H1 (cell line): Measurements from ENCODE around the gene KRTAP4-5. TPM values are rescaled to one million over a fixed set of nuclear protein-coding genes. Genes with fewer than 3 reads are reported as not detected.

ENCODE experiments used
- CTCF ChIA-PET: fragments of 300-600 bp; sonication (Branson Sonifier 250); formaldehyde crosslinking; loops from one replicate; lab custom pipeline; 2021; ENCODE audit not compliant: partially characterized antibody; lab: Charles Lee
- POLR2A ChIA-PET: fragments of 300-600 bp; sonication (Branson Sonifier 250); formaldehyde crosslinking; loops from one replicate; lab custom pipeline; 2021; ENCODE audit warnings: inconsistent platforms; ENCODE audit not compliant: partially characterized antibody; lab: Charles Lee
- DNase-seq, 2 experiments: peaks; one replicate each; pipeline versions ENCODE4 v3.0.0 to v3.0.0-alpha.2; 2010 to 2022; ENCODE audit warnings: low spot score in 2 of 2, low read depth in 1 of 2, mixed read lengths in 1 of 2
- FAIRE-seq: peaks from 2 replicates; lab custom pipeline; 2011; peaks lifted over from hg19 to GRCh38; lab: Jason Lieb, UNC
- H2AFZ ChIP-seq: 2 replicates; pipeline ENCODE4 v1.8.1; 2012; ENCODE audit warnings: low read length, inconsistent platforms
- H2AK5ac ChIP-seq: 2 replicates; pipeline ENCODE4 v1.6.1; 2013; ENCODE audit warnings: low read depth, low read length
- H2BK120ac ChIP-seq: replicated peaks from 2 replicates; pipeline ENCODE3; 2013; ENCODE audit warnings: low read depth, low read length, inconsistent platforms
- H2BK12ac ChIP-seq: 2 replicates; pipeline ENCODE4 v1.6.1; 2013; ENCODE audit warnings: low read depth, low read length
- H2BK15ac ChIP-seq: 2 replicates; pipeline ENCODE4 v1.6.1; 2013; ENCODE audit warnings: low read length
- H2BK20ac ChIP-seq: 2 replicates; pipeline ENCODE4 v1.6.1; 2013; ENCODE audit warnings: low read length
- H2BK5ac ChIP-seq: 2 replicates; pipeline ENCODE4 v1.6.1; 2013; ENCODE audit warnings: low read depth, low read length
- H3K14ac ChIP-seq: 2 replicates; pipeline ENCODE4 v1.6.1; 2013; ENCODE audit warnings: inconsistent platforms; ENCODE audit not compliant: insufficient read length
- H3K18ac ChIP-seq: 2 replicates; pipeline ENCODE4 v1.6.1; 2013; ENCODE audit warnings: low read length; ENCODE audit errors: extremely low read depth
- H3K23ac ChIP-seq: 2 replicates; pipeline ENCODE4 v1.6.1; 2013; ENCODE audit warnings: inconsistent platforms; ENCODE audit not compliant: insufficient read length
- H3K23me2 ChIP-seq: 2 replicates; pipeline ENCODE4 v1.6.1; 2013; ENCODE audit warnings: low read depth, low read length
- H3K27ac ChIP-seq: 2 replicates; pipeline ENCODE4 v1.6.1; 2011; ENCODE audit warnings: low read depth, low read length, inconsistent platforms
- H3K27me3 ChIP-seq, 4 experiments: replicated peaks in 1 of 4; 1 replicate in 1 of 4; 2 replicates in 3 of 4; pipeline versions ENCODE4 v1.6.1 to v1.8.1; 2011 to 2013; ENCODE audit warnings: low read length in 3 of 4, mild to moderate bottlenecking in 3 of 4, inconsistent platforms in 2 of 4, mixed read lengths in 2 of 4, moderate library complexity in 1 of 4; ENCODE audit not compliant: control insufficient read depth in 3 of 4, insufficient read depth in 3 of 4; ENCODE audit errors: extremely low read depth in 1 of 4
- H3K36me3 ChIP-seq, 4 experiments: 2 replicates each; pipeline versions ENCODE4 v1.6.1 to v1.8.1; 2011 to 2013; ENCODE audit warnings: mild to moderate bottlenecking in 4 of 4, low read length in 3 of 4, moderate library complexity in 2 of 4, control low read depth in 1 of 4, inconsistent platforms in 1 of 4; ENCODE audit not compliant: insufficient read depth in 4 of 4, control insufficient read depth in 2 of 4
- H3K4ac ChIP-seq: replicated peaks from 2 replicates; pipeline ENCODE3; 2013; ENCODE audit warnings: low read length, low read depth, mixed read lengths, inconsistent platforms; ENCODE audit not compliant: insufficient read length
- H3K4me1 ChIP-seq, 4 experiments: replicated peaks in 1 of 4; 1 replicate in 1 of 4; 2 replicates in 3 of 4; pipeline versions ENCODE4 v1.6.1 to v1.8.1; 2011 to 2013; ENCODE audit warnings: low read length in 3 of 4, inconsistent platforms in 2 of 4, mixed read lengths in 1 of 4; ENCODE audit not compliant: insufficient read depth in 4 of 4, control insufficient read depth in 3 of 4
- H3K4me2 ChIP-seq, 2 experiments: 2 replicates each; pipeline versions ENCODE4 v1.6.1 to v1.8.1; 2011 to 2013; ENCODE audit warnings: low read depth in 2 of 2, low read length in 2 of 2, control low read depth in 1 of 2, inconsistent platforms in 1 of 2, mild to moderate bottlenecking in 1 of 2; ENCODE audit not compliant: insufficient read depth in 1 of 2
- H3K4me3 ChIP-seq, 4 experiments: fragments of 200-600, 300-600 bp in 1 of 4; sonication (generic), shearing (Covaris generic), sonication (Bioruptor Twin) in 1 of 4; 2 replicates each; pipeline versions ENCODE4 v1.5.1 to v1.8.1; 2011 to 2016; ENCODE audit warnings: low read length in 4 of 4, low read depth in 3 of 4, control low read depth in 2 of 4, inconsistent platforms in 2 of 4, mild to moderate bottlenecking in 2 of 4, mixed read lengths in 1 of 4, moderate library complexity in 1 of 4; ENCODE audit not compliant: insufficient read depth in 2 of 4; ENCODE audit errors: extremely low read depth in 1 of 4
- H3K56ac ChIP-seq: replicated peaks from 2 replicates; pipeline ENCODE3; 2013; ENCODE audit warnings: low read depth, mild to moderate bottlenecking, mixed read lengths, low read length, inconsistent platforms; ENCODE audit not compliant: insufficient read length
- H3K79me1 ChIP-seq: 2 replicates; pipeline ENCODE4 v1.6.1; 2013; ENCODE audit warnings: low read depth, low read length, control low read depth
- H3K79me2 ChIP-seq, 2 experiments: 2 replicates each; pipeline versions ENCODE4 v1.6.1 to v1.8.1; 2012 to 2013; ENCODE audit warnings: low read length in 2 of 2, mild to moderate bottlenecking in 2 of 2, inconsistent platforms in 1 of 2; ENCODE audit not compliant: insufficient read depth in 2 of 2, control insufficient read depth in 1 of 2
- H3K9ac ChIP-seq, 4 experiments: replicated peaks in 1 of 4; 1 replicate in 1 of 4; 2 replicates in 3 of 4; pipeline versions ENCODE4 v1.6.1 to v1.8.1; 2011 to 2013; ENCODE audit warnings: low read depth in 3 of 4, low read length in 3 of 4, control low read depth in 2 of 4, mild to moderate bottlenecking in 2 of 4, moderate library complexity in 2 of 4, inconsistent platforms in 1 of 4; ENCODE audit errors: extremely low read depth in 1 of 4
- H3K9me3 ChIP-seq, 2 experiments: 2 replicates each; pipeline versions ENCODE4 v1.6.1 to v1.8.1; 2012 to 2013; ENCODE audit warnings: mild to moderate bottlenecking in 2 of 2, moderate library complexity in 2 of 2, control low read depth in 1 of 2, inconsistent platforms in 1 of 2, low read depth in 1 of 2, low read length in 1 of 2, mixed read lengths in 1 of 2; ENCODE audit not compliant: insufficient read depth in 2 of 2
- H4K20me1 ChIP-seq, 2 experiments: replicated peaks in 1 of 2; 2 replicates each; pipeline versions ENCODE3 to v1.8.1; 2011 to 2013; ENCODE audit warnings: inconsistent platforms in 2 of 2, low read length in 2 of 2, mild to moderate bottlenecking in 1 of 2; ENCODE audit not compliant: insufficient read depth in 2 of 2, control insufficient read depth in 1 of 2
- H4K5ac ChIP-seq: 2 replicates; pipeline ENCODE4 v1.6.1; 2013; ENCODE audit warnings: low read length, low read depth, mixed read lengths, inconsistent platforms; ENCODE audit not compliant: insufficient read length
- H4K8ac ChIP-seq: 2 replicates; pipeline ENCODE4 v1.8.0; 2013; ENCODE audit warnings: mild to moderate bottlenecking, moderate library complexity, low read length, inconsistent platforms; ENCODE audit not compliant: insufficient read depth; ENCODE audit errors: extremely low read depth
- H4K91ac ChIP-seq: replicated peaks from 2 replicates; pipeline ENCODE3; 2013; ENCODE audit warnings: low read length, mixed read lengths, inconsistent platforms; ENCODE audit not compliant: insufficient read length
- CHD2 ChIP-seq: IDR thresholded peaks from 2 replicates; pipeline ENCODE4 v1.6.1; 2012; ENCODE audit warnings: low read length, improper control_type of control experiment
- MAFK ChIP-seq: IDR thresholded peaks from 2 replicates; pipeline ENCODE4 v1.6.1; 2012; ENCODE audit warnings: low read depth, mild to moderate bottlenecking, improper control_type of control experiment, low read length
- RAD21 ChIP-seq, 2 experiments: IDR thresholded peaks in 1 of 2; conservative IDR thresholded peaks in 1 of 2; 2 replicates each; pipeline ENCODE4 v1.6.1; 2011; ENCODE audit warnings: low read depth in 2 of 2, low read length in 2 of 2, improper control_type of control experiment in 1 of 2, inconsistent platforms in 1 of 2, mild to moderate bottlenecking in 1 of 2, moderate library complexity in 1 of 2
- SP4 ChIP-seq: IDR thresholded peaks from 2 replicates; pipeline ENCODE4 v1.6.1; 2012; ENCODE audit warnings: low read length, inconsistent platforms
- SUZ12 ChIP-seq: fragments of 200-600 bp; sonication (generic); IDR thresholded peaks from 2 replicates; pipeline ENCODE4 v1.6.1; 2012; ENCODE audit warnings: mild to moderate bottlenecking, inconsistent platforms, low read length, moderate library complexity, mixed read lengths
- TAF7 ChIP-seq: optimal IDR thresholded peaks from 2 replicates; pipeline ENCODE3; 2011; ENCODE audit warnings: low read depth, mild to moderate bottlenecking, inconsistent platforms, low read length, moderate library complexity, borderline replicate concordance
- WGBS, 2 experiments: shearing (Covaris generic) in 1 of 2; methylation state at CpG; one replicate each; pipeline versions ENCODE4 v1.1.6 to v1.1.7; 2013 to 2015; ENCODE audit warnings: low lambda C conversion rate in 2 of 2, mixed read lengths in 2 of 2, inconsistent platforms in 1 of 2, low coverage in 1 of 2, missing lambda C conversion rate in 1 of 2; ENCODE audit not compliant: insufficient replicate concordance in 2 of 2, insufficient coverage in 1 of 2, insufficient read length in 1 of 2; ENCODE audit errors: extremely low coverage in 1 of 2, missing lambda C conversion rate in 1 of 2; 5-methylcytosine and 5-hydroxymethylcytosine counted together
- polyA plus RNA-seq, 7 experiments: library from polyadenylated mRNA; depleted of rRNA in 3 of 7; stranded (reverse) in 5 of 7; unstranded in 2 of 7; fragments of >200 nt in 5 of 7; fragments of 200-250 nt in 2 of 7; gene quantifications; 1 replicate in 5 of 7; 2 replicates in 1 of 7; 4 replicates in 1 of 7; pipeline versions ENCODE4 v1.2.1 to v1.2.3, GENCODE V29; 2011 to 2013; ENCODE audit warnings: missing spikeins in 2 of 7, mixed read lengths in 2 of 7
- total RNA-seq: library from RNA; stranded (reverse); fragmentation: NEBNext Ultra II Directional; extraction: Animal tissue kit (Norgen Biotek cat#: 25700); gene quantifications from 2 replicates; pipeline ENCODE4 v1.2.1, GENCODE V29; 2021

The KRTAP4-5 gene
- total and polyA plus RNA-seq, 2 of the 8 experiments (the other 6 are each of a cell fraction or from before 2014, with no cell fraction given), result not detected

DNA sequence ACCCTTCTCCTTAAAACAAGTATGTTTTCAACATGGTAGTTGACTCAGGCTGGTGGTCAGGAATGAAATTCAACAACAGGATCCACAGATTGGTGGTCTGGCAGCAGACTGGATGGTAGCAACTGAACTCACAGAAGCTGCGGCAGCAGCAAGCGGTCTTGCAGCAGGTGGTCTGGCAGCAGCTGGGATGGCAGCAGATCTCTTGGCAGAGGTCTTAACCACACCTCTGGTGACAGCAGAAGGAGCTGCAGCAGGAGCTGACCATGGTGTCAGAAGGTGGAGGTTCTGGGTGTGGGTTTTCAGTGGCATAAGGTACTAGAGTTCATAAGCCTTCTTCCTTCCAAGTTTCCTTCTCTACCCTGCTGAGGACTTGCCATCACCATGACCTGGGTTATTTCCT, 37.2 kb upstream of the KRTAP4-5 start:
- H3K18ac ChIP-seq, result no peak overlapping the region
- no peaks in the 10 kb centered on the region for H3K27me3 ChIP-seq
- H3K79me1 ChIP-seq, result no peaks in the 10 kb centered on the region
- H3K79me2 ChIP-seq, result no peaks in the 10 kb centered on the region
- no peak for DNase-seq
- no peak overlapping the region for H2BK5ac ChIP-seq
- no peak overlapping the region for H3K27ac ChIP-seq
- no peak overlapping the region for H4K8ac ChIP-seq
- no peak for FAIRE-seq
- no peak overlapping the region for H4K91ac ChIP-seq
- H3K23ac ChIP-seq, result no peak overlapping the region
- TF ChIP-seq TAF7 (no peak), SUZ12 (no peak), CHD2 (no peak), SP4 (no peak), RAD21 (IDR thresholded peaks at IDR 0.05 in 1 of 2, conservative IDR thresholded peaks at IDR 0.05 in 1 of 2; ENCODE audit: low read depth in 2 of 2, low read length in 2 of 2) (no peak), MAFK (no peak)
- TF ChIP-seq, all 59 proteins: peak for 0
- Histone ChIP-seq H2BK12ac (no peak overlapping the region), H2BK120ac (no peak overlapping the region), H3K23me2 (no peaks in the 10 kb centered on the region; the same call in 1 of the 2 replicates), H3K4me3 (no peak overlapping the region), H3K9ac (no peak overlapping the region), H3K14ac (no peak overlapping the region), H3K9me3 (no peaks in the 10 kb centered on the region), H2BK15ac (no peak overlapping the region), H3K4ac (no peak overlapping the region), H3K36me3 (no peaks in the 10 kb centered on the region), H4K5ac (no peak overlapping the region), H2AK5ac (no peak overlapping the region), H4K20me1 (no peaks in the 10 kb centered on the region), H2BK20ac (no peak overlapping the region), H3K4me2 (no peak overlapping the region), H3K4me1 (no peaks in the 10 kb centered on the region; a peak in 2 of 7 replicates), H2AFZ (no peak overlapping the region), H3K56ac (no peak overlapping the region)
- ChIA-PET POLR2A (interaction anchor here (0.6 kb wide), 1 partner anchor 43 kb away, joined by 3 read pairs; no protein-coding TSS in a partner anchor), CTCF (interaction anchor here (1.4 kb wide), 1 partner anchor 136 kb away, joined by 3 read pairs; no protein-coding TSS in a partner anchor)
- 79% methylated on average over 2 of the region's 2 CpGs; no CpG with 5 or more reads in 1 of the 2 experiments for WGBS, 2 experiments
